ENCODE measurements around the gene FER1L5. TPM values are rescaled to one million over a fixed set of nuclear protein-coding genes. Genes with fewer than 3 reads are reported as not detected.
A peak's percentile ranks its signal among the peaks of the same experiment; 100 is the strongest.

The FER1L5 gene
- total and polyA plus RNA-seq, 8 donors, result 0.29 to 1.1 (median 0.79) TPM

GRCh38 chr2:96601382-96602292 is 40.9 kb upstream of the FER1L5 start:
- Histone ChIP-seq H3K36me3 (peaks cover 0 to 99% of the 10 kb centered on the region in 2 donors), H3K27ac (no peak overlapping the region)
- no peak for ATAC-seq

GRCh38 chr2:96602330-96602823 is 40.2 kb upstream of the FER1L5 start:
- Histone ChIP-seq H3K27me3 (no peaks in the 10 kb centered on the region), H3K4me1 (peaks cover 0 to 4% of the 10 kb centered on the region in 2 donors), H3K36me3 (peaks cover 0 to 99% of the 10 kb centered on the region in 2 donors), H3K4me3 (no peak overlapping the region), H3K27ac (no peak overlapping the region), H3K9me3 (no peaks in the 10 kb centered on the region)
- DNase-seq (no peak), ATAC-seq (peak; percentile 64)
- intact Hi-C loops (cut with DNase I), result no loop called here
- TF ChIP-seq CTCF (IDR thresholded peaks at IDR 0.05), result no peak

More at GRCh38 chr2:96601382-96602292, 40.9 kb upstream of the FER1L5 start:
- TF ChIP-seq CTCF (IDR thresholded peaks at IDR 0.05), result no peak
- H3K4me3 ChIP-seq, result no peak overlapping the region
- H3K27me3 ChIP-seq, result no peaks in the 10 kb centered on the region
- intact Hi-C loops (cut with DNase I), result no loop called here
- no peaks in the 10 kb centered on the region for H3K9me3 ChIP-seq
- peaks cover 0 to 4% of the 10 kb centered on the region in 2 donors for H3K4me1 ChIP-seq
- DNase-seq, result no peak

- Histone ChIP-seq H3K36me3 (peaks cover 0 to 99% of the 10 kb centered on the region in 2 donors), H3K4me3 (no peak overlapping the region)
These were observed 38.5 kb upstream of the FER1L5 start for GRCh38 chr2:96604104-96604503.

GRCh38 chr2:96608469-96609455 is 33.8 kb upstream of the FER1L5 start:
- DNase-seq (no peak), ATAC-seq (peak; percentile 42)
- TF ChIP-seq CTCF (IDR thresholded peaks at IDR 0.05), result no peak
- Histone ChIP-seq H3K36me3 (peaks cover 6 to 98% of the 10 kb centered on the region in 2 donors), H3K27me3 (no peaks in the 10 kb centered on the region), H3K9me3 (no peaks in the 10 kb centered on the region), H3K4me1 (peaks cover 0 to 8% of the 10 kb centered on the region in 2 donors), H3K27ac (peak overlapping the region in 1 of 2 donors; percentile 4), H3K4me3 (no peak overlapping the region)
- intact Hi-C loops (cut with DNase I), result no loop called here

More at GRCh38 chr2:96604104-96604503, 38.5 kb upstream of the FER1L5 start:
- intact Hi-C loops (cut with DNase I), result no loop called here
- no peaks in the 10 kb centered on the region for H3K9me3 ChIP-seq
- H3K4me1 ChIP-seq, result peaks cover 0 to 10% of the 10 kb centered on the region in 2 donors
- no peak for DNase-seq
- H3K27me3 ChIP-seq, result no peaks in the 10 kb centered on the region
- ATAC-seq, result no peak
- no peak for TF ChIP-seq CTCF (IDR thresholded peaks at IDR 0.05)
- H3K27ac ChIP-seq, result no peak overlapping the region
